NCI-H345 treated with DMSO at 0.1 percent for 48 hours (cell line): ENCODE measurements around the gene NRM.

Experiments used
- DNase-seq: peaks from one replicate; lab custom pipeline; 2025; ENCODE audit not compliant: unreplicated experiment; lab: John Stamatoyannopoulos, UW

The NRM gene

DNA sequence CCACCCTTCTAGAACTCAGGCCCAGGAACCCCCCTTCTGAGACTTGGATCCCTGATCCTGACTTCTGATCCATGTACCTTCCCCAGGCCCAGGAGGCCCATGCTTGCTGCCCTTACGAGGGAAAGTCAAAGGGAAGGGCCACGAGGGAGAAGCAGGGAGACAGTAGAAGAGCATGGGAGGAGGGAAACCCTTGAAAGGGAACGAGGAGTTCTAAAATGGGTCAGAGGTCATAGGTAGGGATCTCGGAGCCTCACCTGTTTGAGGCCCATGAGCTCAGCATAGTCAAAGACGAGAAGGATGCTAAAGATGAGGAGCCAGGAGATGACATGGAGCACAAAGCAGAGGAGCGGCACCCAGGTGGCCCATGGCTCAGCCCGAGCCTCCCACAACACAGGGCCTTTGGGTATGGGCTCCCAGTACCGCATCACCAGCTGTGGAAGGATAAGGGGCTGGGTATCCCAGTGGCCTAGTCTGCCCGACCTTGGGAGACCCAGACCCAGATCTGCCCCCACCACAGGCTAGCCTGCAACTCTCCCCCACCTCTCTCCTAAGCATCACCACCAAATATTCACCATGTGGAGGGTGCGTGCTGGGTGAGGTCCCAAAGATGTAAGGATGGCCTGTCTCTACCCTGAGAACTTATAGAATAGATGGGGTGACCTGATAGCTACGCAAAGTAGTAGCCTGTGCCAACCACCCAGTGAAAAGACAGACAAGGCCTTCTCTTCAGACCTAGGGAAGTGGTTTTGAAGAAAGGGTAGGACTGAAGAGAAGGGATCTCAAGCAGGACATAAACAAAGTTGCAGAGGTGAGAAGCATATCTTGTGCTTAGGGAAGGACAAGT is 1.5 kb downstream of the NRM start:
- no peak for DNase-seq

DNA sequence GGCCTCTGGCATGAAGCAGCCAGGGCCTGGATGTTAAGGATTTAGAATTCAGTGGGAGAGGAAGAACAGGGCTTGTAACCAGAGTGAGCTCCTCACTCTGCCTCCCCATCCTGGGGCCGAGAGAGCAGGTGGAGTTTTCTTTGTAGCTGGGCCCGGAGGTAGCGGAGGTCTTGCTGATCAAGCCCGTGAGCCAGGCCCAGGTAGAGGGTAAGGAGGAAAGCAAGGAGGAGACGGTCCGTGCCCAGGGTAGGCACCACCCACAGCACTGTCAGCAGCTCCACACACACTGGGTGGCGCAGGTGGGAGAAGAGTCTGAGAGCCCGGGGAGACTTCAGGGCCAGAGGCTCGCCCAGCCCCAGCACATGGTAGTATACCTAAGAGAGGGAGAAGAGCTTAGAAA is 2.2 kb downstream of the NRM start:
- DNase-seq, result no peak

DNA sequence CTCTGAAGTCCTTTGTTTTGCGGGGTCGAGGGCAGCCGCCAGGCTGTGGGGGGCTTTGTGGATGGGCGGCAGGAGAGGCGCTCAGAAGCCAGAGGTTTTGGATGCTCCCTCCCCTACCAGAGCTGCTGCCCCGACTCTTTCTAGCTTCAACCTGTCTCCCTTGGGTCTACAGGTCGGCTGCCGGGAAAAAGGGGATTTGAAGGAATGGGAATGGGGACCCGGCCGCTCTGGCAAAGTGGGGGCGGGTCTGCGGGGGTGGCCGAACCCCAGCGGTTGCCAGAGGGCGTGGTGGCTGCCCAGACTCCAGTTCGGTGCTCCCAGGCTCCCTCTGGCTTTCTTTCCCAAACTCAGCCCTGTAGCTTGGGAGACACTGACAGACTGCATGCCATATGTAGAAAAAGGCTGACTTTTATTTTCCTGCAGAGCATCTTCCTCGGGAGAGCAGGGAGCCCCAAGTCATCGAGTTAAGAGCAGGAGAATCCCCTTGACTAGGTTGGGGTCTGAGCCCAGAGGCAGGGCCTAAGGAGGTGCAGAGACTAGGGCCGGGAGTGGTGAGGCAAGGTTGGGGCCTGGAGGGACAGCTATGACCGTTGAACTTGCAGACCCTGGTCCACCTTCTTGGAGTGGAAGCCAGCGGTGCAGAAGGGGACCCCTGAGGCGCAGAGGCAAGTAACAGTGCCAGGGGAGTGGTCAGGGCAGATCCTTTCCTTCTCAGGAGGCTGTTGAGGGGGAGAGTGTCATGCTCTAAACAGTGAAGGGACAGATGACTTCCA is 2.9 kb downstream of the NRM start:
- DNase-seq, result no peak

DNA sequence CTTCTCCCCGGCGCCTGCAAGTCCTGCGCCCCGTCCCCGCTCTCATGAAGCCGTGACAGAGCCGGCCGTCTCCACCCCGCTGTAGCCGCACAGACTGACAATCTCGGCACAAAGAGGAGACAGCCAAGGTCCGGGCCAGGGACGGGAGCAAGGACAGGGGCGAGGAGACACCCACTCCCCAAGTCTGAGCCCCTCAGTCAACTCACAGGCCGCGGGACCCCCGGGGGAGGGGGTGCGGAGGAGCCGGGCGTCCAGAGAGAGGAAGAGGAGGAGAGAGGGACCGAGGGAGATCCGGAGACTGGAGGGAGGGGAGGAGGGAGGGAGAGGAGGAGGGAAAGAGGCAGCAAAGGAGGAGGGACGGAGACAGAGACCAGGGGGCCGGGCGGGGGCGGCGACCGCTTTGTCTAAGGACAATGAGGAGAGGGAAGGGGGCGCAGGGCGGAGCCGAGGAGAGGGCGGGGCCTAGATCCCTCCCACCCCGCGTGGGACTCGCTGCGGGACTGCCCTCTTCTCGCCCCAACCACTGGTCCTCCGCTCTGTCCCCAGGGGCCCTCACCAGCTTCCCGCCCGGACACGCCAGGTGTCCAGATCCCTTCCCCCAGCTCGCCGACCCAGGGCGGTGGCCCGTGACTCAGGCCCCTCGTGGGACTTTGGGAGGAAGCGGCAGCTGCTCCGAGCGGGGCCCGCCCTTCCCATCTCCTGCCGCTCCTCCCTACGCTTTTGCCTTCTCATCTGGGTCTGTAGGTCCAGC is 3.7 kb downstream of the NRM start:
- DNase-seq, result peak; percentile 76

DNA sequence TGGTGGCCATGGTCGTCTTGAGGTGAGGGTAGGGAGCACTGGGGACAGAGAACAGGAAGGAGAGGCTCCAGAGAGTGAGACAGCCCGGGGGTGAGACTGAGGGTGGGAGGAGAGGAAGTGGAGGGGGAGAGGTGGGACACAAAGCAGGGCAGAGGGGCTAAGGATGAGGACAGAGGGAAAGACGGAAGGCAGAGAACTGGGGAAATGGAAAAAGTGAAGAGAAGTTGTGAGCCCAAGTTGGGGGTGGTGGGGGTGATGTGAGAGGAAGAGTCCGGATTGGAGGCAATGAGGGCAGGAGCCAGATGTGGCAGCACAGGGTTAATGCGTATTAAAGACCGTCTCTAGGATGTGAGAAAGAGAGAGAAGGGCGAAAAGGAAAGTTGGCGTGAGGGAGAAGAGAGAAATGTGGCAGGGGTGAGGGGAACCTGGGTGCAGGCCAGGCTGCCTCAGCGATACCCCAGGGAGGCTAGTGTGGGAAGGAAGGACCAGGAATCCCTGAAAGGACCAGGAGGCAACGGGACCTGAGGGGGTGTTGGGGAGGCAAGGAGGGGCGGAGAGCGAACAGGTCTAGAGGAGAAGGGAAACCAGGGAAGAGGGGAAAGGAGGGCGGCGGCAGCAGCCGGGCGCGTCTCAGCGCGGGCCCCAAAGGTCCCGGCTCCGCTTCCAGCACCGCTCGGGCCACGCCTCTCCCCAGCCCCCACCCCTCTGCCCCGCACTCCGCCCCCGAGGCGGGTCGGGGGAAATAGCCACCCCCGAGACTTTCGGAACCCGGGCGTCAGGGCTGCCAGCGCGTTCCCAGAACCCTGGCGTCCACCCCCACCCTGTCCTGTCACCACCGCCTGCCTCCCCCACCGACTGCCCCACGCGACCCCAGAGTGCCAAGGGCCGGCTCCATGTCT is 4.5 kb downstream of the NRM start, which contains the start of gene PPP1R18:
TSS of gene PPP1R18 (minus strand) at position 637 of the 899 bp plus-strand sequence. CDS start at position 10, 627 bp downstream.
- DNase-seq, result no peak

DNA sequence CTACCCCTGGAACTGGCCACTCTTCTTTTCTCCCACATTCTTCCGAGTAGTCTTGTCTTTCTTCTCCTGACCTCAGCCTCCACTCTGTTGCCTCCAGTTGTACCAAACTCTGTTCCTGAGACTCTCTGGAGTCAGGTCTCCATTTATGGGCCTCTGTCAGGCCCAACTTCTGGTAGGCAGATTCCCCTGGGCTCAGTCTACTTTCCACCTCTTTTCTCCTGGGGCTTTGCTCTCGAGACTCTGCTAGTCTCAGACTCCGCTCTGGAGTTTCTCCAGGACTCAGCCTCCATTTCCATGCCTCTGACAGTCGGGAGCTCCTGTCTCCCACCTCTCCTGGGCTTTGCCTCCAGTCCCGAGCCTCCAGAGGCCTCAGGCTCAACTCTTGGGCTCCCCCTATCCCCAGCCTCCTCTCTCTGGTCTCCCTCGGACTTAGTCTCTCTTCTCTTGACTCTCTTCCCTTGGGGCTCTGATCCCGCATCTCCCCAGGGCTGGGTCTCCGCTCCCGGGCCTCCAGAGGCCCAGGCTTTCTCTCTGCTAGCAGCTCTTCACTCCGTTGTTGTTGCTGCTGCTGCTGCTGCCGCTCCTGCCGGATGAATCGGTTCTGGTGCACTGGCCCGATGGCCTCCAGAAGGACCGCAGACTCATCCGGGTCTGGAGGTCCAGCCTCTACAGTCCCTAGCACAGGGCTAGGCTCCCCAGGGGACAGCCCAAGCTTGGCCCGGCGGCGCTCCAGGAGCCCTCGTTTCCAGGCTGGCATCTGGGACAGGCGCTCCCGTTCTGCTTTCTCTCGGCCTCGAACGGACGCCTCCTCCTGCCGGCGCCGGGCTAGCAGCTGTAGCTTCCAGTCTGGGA is 5.4 kb downstream of the NRM start:
- DNase-seq, result no peak

DNA sequence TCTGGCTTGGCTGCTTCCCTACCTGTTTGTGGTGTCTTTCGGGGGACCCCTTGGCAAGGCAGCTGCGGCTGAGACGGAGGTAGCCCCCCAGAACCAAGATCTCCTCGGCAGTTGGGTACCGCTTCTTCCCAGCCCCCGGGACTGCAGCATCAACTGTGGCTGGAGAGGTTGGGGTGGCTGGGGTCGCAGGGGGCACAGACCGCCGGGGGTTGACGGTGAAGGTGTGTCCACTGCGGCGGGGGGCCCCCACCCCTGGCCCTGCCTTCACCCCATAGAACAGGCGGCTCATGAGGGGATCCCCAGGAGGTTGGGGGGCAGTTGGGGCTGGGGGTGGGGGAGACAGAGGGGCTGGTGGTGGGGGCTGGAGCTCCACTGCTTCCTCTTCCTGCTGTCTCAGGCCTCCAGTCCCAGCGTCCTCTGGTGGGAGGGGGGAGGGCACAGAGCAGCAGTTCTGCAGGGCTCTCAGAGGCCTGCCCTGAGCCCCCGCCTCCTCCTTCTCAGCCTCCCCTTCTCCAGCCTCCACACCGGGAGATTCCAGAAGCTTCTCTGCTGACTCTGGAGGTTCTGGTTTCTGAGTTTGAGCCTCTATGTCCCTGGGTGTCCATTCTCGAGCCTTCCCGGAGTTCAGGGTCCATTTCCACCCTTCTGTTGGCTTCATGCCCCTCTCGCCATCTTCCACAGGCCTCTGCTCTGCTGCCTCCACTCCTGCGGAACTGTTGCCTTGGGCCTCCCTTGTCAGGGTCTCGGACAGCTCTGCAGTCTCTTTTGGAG is 6.2 kb downstream of the NRM start:
- DNase-seq, result no peak

DNA sequence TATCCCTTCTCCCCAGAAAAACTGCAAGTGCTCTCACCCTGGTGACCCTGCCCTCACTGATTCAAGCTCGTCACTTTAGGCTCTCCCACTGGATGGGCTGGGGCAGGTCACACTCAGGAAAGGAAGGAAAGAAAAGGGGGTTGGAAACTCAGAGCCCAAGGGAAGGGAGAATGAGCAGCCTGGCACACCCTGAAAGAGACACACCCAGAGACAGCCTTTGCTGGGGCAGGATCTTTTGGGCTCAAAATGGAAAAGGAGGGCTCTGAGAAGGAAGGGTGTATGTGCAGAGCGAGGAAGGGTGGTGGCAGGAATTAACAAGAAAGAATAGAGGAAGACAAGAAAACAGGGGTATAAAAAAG is 6.8 kb downstream of the NRM start:
- no peak for DNase-seq

DNA sequence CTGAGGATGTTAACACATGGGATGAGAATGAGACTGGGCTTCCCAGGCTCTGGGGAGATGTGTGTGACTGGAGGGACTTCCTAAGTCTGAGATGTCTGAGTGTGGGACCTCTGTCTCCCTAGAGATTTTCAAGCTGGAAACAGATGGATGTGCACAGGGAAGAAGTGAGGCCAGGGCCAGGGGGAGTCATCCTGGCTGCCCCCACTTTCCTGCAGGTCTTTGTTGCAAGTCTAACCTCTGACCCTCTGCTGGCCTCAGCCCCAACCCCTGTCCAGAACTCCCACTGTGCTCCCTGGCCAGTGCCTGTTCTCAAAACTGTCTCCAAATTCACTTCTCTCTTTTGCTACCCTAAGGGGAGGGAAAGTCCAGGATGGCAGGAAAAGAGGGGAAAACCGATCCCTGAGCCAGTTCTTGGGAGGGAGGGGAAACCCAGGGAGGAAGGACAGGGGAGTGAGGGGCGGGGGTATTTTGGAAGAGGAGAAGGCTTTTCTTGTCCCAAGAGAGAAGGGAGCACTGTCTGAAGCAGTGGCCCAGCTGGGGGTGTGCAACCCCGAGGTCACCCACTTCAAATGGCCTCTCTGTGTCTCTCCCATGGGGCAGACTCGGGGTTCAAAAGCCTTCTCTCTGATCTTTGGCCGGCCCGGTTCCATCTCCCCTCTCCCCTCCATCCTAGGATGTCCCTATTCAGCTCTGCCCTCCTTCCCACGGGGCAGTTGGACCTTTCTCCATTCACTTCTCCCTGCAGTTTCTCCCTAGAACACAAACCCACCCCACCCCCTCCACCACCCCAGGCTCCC is 7.4 kb downstream of the NRM start:
- no peak for DNase-seq

DNA sequence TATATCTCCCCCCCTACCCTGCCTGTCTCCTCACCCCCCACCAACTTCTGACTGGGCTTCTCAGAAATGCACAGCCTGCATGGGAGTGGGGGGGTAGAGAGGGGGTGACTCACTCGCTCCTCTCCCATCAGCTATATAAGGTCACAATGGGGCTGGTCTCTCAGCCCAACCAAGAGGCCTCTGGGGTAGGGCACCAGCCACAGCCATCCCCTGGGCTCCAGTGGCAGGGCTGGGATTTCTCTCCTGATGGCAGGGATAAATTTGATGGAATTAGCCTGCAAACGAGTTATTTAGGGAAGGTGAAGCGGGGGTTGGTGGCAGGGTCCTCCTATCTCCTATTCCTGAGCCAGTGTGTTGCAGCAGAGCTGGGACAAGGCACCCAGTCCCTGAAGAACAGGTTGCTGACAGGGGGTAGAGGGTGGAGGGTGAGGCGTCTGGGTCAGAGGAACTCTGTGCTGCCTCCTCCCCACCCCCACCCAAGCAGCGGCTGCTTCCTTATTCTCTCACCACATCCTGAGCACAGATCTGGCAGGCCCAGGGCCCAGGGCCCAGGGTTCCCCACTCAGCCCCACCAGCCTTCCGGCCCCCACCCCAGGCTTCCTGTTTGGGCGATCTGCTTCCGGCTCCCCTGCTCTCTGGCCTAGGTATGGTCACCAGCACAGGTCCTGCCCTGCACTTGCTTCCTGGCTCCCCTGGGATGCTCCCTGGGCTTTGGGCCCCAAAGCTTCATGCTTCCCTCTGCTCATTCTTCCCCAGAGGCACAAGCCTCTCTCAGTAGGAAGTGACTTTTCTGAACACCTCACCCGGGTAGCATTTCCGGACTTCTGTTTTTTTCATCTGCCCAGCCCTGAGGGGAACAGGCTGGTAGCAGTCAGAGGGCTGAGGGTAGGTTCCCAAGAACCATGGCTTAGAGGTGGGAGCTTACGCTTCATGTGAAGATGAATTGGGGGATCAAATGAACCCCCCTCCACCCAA is 8.4 kb downstream of the NRM start:
- DNase-seq, result no peak

DNA sequence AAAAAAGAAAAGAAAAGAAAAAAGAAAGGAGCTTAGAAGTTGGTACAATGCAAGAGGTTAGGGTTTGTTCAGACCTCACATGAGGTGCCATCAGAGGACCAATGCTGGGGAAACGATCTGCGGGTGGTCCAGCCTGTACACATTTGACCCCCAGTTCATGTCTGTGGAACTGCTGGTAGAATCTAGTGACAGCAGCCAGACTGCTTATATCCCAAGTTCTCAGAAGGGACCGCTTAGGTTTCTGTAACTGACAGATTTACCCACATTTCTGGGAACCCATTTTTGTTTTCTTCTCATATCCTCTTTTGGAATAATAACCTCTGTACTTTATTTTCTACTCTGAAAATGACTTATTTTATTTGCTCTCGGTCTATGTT is 9.0 kb downstream of the NRM start:
- DNase-seq, result no peak

DNA sequence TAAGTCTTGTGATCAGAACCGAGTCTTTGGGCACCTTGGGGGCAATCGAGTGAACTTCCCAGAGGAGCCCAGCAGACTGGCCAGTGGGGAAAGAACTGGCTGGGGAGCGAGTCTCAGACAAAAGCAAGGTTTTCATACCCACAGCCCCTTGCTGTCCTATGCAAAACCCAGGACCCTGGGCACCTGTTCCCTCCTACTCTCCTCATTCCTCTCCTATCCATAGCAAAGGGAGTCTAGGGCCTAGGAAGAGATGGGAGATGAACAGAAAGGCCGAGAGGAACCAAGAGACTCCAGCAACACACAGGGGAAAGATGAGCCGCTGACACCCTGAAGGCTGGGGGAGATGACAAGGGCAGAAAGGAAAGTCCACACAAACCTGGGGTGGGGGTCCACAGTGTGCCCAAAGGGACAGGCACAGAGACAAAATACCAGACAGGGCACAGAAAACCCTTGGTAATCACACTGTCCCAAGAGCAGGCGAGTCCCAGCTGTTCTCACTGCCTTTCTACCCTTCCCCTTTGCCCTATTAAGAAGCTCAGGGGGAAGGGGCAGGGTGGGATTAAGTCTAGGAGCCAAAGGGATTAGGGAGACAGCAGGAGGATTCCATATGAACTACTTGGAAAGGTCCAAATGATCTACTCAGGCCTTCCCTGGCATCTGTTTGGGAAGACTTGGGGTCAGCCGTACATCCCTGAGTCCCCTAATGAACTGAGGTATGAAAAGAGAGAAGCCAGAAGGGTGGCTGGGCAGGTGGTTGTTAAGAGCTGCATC is 10.8 kb downstream of the NRM start:
- DNase-seq, result no peak

DNA sequence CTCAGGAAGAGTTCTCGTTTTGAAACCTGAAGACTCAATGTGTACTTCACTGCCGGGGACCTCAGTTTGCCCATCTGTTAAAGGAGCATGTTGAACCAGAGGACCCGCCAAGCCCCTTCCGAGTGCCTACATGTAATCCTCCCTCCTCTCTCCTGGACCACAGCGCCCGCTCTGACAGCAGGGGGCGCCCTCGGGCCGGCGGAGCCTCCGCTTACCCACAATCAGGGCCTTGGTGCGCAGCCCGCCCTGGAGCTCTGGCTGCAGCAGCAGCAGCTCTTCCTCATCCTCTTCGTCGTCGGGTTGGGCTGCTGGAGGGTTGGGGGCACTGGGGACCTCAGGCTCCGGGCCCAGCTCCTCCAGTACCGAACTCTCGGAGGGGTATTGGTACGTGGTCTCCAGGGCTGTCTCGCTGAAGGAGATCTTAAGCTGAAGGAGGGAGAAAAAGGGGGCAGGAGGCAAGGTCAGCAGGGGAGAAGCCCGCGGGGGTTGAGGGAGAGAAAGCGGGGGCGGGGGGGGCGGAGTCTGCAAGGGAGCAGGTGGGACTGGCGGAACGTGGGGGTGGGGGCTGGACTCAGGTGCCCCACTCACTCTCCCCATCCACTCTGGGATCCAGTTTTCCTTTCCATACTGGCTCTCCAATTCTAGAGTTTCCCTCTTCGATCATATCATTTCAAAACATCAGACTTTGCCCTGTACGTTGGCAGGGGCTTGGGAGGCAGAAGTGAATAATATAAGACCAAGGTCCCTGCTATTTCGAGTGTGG is 11.6 kb downstream of the NRM start:
- DNase-seq, result no peak

DNA sequence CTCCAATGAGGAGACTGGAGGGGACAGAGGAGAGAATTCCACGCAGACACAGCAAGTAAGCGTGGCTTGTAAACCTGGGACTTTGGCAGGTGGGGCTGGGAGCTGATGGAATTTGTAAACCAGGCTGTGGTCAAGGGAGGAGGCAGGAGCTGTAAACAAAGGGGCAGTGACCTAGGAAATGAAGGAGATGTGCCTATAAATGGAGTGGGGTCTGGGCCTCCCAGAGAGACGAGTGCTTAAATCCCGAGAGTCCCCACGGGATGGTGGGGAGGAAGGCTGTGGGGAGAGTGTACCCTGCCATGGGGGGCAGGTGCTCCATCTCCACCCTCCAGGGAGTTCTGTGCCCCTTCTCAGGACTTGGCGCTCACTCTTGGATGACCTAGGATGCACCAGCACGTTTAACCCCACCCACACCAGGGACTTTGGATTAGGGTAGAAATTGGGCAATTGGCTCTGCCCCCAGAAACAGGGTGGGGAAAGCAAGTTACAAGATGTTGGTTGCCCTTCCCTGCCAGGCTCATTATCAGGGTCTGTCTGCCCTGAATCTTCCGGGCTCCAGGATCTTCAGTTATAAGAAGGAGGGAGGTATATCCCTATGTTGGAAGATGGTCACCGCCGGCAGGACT is 14.0 kb downstream of the NRM start:
- no peak for DNase-seq
